ENCODE results near the gene CRACDL.

DNA sequence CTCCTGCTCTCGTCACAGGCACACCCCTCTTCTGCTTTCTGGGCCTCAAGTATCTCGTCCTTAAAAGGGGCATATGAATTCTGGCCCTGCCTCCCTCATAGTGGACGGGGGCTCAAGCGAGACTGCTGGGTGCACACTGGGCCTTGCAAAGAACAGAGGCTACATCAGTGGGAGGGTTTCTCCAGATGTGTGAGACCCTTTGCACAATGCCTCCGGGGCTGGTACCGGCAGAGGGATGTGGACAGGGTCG is 25.0 kb downstream of the CRACDL start:
- no peak for TF ChIP-seq POLR2AphosphoS5 (IDR thresholded peaks at IDR 0.05)
- TF ChIP-seq EP300 (IDR thresholded peaks at IDR 0.05): no peak
